SK-N-SH treated with all-trans-retinoic acid at 6 μM for 48 hours (cell line): Measurements from ENCODE around the gene ST3GAL3.

Source experiments
- ATAC-seq: fragments of 200-7000 bp; cut with Tn5 transposase; 3 replicates; pipeline ENCODE4 v1.9.1; 2020; ENCODE audit warnings: mild to moderate bottlenecking, moderate library complexity
- ARNTL ChIP-seq: fragments of 450-650 bp; formaldehyde crosslinking; IDR thresholded peaks from 2 replicates; pipeline ENCODE4 v1.5.0; 2020; ENCODE audit warnings: low read depth, mild to moderate bottlenecking, moderate library complexity, borderline replicate concordance
- CSDC2 ChIP-seq: fragments of 250-450 bp; sonication (Bioruptor Pico); IDR thresholded peaks from 2 replicates; pipeline ENCODE4 v1.5.0; 2020; ENCODE audit warnings: mild to moderate bottlenecking, moderate library complexity
- ESRRG ChIP-seq: fragments of 250-450 bp; sonication (Bioruptor Pico); IDR thresholded peaks from 2 replicates; pipeline ENCODE4 v1.6.1; 2021; ENCODE audit warnings: mild to moderate bottlenecking
- GLIS3 ChIP-seq: fragments of 250-450 bp; sonication (Bioruptor Pico); IDR thresholded peaks from 2 replicates; pipeline ENCODE4 v1.5.0; 2020; ENCODE audit warnings: mild to moderate bottlenecking, moderate library complexity
- ISL1 ChIP-seq: fragments of 250-450 bp; sonication (Bioruptor Pico); IDR thresholded peaks from 2 replicates; pipeline ENCODE4 v2.1.2; 2022; ENCODE audit warnings: mild to moderate bottlenecking, moderate library complexity
- OSR1 ChIP-seq: fragments of 250-450 bp; sonication (Bioruptor Pico); IDR thresholded peaks from 2 replicates; pipeline ENCODE4 v1.8.0; 2022; ENCODE audit warnings: moderate library complexity, mild to moderate bottlenecking, inconsistent platforms
- PPARA ChIP-seq: fragments of 250-450 bp; sonication (Bioruptor Pico); IDR thresholded peaks from 2 replicates; pipeline ENCODE4 v1.5.0; 2020; ENCODE audit warnings: mild to moderate bottlenecking, borderline replicate concordance
- RARB ChIP-seq: fragments of 250-450 bp; sonication (Bioruptor Pico); IDR thresholded peaks from 2 replicates; pipeline ENCODE4 v1.8.0; 2021; ENCODE audit warnings: mild to moderate bottlenecking, moderate library complexity
- SNAI2 ChIP-seq: fragments of 250-450 bp; sonication (Bioruptor Pico); IDR thresholded peaks from 2 replicates; pipeline ENCODE4 v1.5.0; 2020; ENCODE audit warnings: mild to moderate bottlenecking, moderate library complexity
- TCF4 ChIP-seq: fragments of 250-450 bp; sonication (Bioruptor Pico); IDR thresholded peaks from 2 replicates; pipeline ENCODE4 v1.8.0; 2021; ENCODE audit warnings: mild to moderate bottlenecking, moderate library complexity, borderline replicate concordance
- TOX ChIP-seq: fragments of 250-450 bp; sonication (Bioruptor Pico); IDR thresholded peaks from 2 replicates; pipeline ENCODE4 v1.8.0; 2021; ENCODE audit warnings: mild to moderate bottlenecking, moderate library complexity, borderline replicate concordance
- ZC3H10 ChIP-seq: fragments of 250-450 bp; sonication (Bioruptor Pico); IDR thresholded peaks from 2 replicates; pipeline ENCODE4 v1.5.1; 2021; ENCODE audit warnings: mild to moderate bottlenecking, moderate library complexity
- ZFP3 ChIP-seq: fragments of 250-450 bp; sonication (Bioruptor Pico); IDR thresholded peaks from 2 replicates; pipeline ENCODE4 v1.5.0; 2020; ENCODE audit warnings: mild to moderate bottlenecking, moderate library complexity
- ZFP30 ChIP-seq: fragments of 450-650 bp; formaldehyde crosslinking; IDR thresholded peaks from 2 replicates; pipeline ENCODE4 v1.5.0; 2022; ENCODE audit warnings: mild to moderate bottlenecking, moderate library complexity
- ZNF565 ChIP-seq: fragments of 450-650 bp; formaldehyde crosslinking; conservative IDR thresholded peaks from 2 replicates; pipeline ENCODE4 v1.5.0; 2020; ENCODE audit warnings: low read depth, mild to moderate bottlenecking, moderate library complexity
- ZNF70 ChIP-seq: fragments of 450-650 bp; formaldehyde crosslinking; IDR thresholded peaks from 2 replicates; pipeline ENCODE4 v1.5.0; 2020; ENCODE audit warnings: mild to moderate bottlenecking, moderate library complexity
- ZNF8 ChIP-seq: fragments of 450-650 bp; formaldehyde crosslinking; IDR thresholded peaks from 2 replicates; pipeline ENCODE4 v1.5.0; 2020; ENCODE audit warnings: mild to moderate bottlenecking, moderate library complexity
- TF ChIP-seq, protein P1 (sequence below): fragments of 250-450 bp; sonication (Bioruptor Pico); IDR thresholded peaks from 2 replicates; pipeline ENCODE4 v1.8.0; 2020; ENCODE audit warnings: mild to moderate bottlenecking, moderate library complexity, borderline replicate concordance
- TF ChIP-seq, protein P2 (sequence below): fragments of 250-450 bp; sonication (Bioruptor Pico); IDR thresholded peaks from 2 replicates; pipeline ENCODE4 v1.5.1; 2020; ENCODE audit warnings: low read depth, mild to moderate bottlenecking, moderate library complexity
- TF ChIP-seq, protein P3 (sequence below): fragments of 250-450 bp; sonication (Bioruptor Pico); IDR thresholded peaks from 2 replicates; pipeline ENCODE4 v1.5.0; 2020; ENCODE audit warnings: mild to moderate bottlenecking, moderate library complexity

The ST3GAL3 gene

DNA sequence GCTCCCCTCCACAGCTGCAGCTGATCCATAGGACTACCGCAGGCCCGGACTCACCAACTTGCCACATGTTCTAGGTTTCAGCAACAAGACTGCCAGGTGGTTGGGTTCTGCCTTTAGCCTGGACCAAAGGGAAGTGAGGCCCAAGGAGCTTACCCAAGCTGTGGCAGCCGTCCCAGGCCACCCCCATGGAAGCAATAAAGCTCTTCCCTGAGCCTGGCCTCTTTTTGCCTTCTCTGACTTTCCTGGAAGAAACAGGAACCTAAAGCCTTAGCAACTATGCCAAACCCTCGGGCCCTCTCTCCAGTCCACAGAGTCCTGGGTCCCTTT lies 223.6 kb downstream of the ST3GAL3 start:
- TF ChIP-seq SNAI2, result no peak
- no peak for TF ChIP-seq CSDC2 (CRISPR knock-in tag)
- no peak for ATAC-seq

DNA sequence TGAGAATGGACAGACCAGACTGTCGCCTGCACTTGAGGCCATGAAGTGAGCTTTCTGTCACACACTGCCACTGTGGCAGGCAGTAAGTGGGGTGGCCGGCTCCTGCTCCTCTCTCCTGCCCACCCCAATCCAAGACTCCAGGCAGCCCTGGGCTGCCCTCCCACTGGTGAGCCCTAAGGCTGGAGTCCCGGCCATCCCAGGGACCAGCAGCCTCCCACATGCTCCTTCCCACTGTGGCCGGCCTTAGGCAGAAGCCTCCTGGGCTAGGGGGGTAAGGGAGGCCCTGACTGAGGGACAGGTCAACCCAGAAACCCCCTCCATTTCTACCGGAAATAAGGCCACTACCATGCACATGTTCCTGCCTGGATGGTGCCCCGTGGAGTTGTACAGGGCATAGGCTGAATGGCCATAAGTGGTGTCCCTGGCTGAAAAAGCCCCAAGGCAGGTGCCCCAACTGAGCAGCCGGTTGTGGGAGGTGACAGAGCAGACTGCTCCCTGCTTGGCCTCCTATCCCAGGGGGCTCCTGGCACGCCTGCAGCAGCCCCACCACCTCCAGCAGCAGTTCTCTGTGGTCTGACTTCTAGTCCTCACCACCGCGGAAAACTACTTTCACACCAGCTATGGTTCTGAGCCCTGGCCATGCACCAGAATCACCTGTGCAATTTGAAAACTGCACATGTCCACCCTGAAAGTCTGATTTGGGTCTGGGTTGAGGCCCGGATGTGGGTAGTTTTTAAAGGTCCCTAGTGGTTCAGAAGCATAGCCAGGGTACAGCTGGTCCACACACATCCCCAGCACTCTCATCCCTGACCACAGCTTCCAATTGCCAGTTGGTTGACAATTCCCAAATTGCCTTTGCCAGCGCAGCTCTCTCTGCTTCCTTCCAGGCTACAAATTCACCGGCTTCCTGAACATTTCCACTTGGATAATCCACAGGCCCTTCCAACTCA lies 224.7 kb downstream of the ST3GAL3 start:
- TF ChIP-seq ESRRG (CRISPR knock-in tag) (no peak), ARNTL (no peak), SNAI2 (no peak), ISL1 (no peak)
- no peak for ATAC-seq

DNA sequence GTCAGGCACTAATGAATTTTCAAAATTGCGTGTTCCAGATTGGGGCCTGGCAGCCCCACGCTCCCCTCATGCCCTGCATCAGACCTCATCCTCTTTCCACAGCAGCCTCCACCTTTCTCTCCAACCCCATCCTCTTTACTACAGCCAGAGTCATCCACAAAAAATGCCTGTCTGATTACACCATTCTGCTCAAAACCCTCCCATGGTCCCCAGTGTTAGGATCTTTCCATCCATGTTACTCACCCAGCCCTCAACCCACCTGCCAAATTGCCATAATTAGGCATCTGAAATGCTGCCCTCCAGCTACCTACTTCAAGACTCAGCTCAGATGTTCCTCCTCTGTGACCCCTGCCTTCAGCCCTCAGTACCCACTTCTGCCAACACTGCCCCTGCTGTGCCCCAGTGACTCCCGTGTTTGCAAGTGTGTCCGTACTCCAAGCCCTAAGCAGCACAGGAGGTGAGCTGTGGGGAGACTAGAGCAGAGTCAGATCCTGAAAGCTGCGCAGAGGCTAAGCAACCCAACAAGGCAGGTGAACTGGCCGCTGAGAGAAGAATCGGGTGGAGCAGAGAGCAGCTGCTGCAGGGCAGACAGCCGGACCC lies 225.6 kb downstream of the ST3GAL3 start:
- peak; percentile 5; the same call in 1 of the 3 replicates for ATAC-seq
- no peak for TF ChIP-seq RARB (CRISPR knock-in tag)

DNA sequence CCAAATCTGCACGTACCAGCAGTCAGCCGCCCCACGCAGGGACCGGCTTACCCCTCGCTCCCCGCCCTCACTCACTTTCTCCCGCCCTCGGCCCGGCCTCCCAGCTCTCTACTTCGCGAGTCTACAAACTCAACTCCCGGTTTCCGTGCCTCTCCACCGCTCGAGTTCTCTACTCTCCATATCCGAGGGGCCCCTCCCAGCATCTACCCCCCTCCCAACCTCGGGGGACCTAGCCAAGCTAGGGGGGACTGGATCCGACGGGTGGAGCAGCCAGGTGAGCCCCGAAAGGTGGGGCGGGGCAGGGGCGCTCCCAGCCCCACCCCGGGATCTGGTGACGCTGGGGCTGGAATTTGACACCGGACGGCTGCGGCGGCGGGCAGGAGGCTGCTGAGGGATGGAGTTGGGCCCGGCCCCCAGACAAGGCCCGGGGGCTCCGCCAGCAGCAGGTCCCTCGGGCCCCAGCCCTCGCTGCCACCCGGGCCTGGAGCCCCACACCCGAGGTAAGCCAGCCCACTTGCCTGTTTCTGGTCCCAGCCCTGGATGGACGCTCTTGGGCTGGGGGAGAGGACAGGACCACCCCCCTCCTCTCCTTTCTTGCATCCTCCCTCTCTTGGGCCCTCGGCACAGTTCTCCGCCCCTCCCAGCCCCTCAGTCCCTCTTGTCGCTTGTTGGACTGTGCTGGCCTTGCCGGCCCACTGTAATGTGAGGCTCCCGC lies 226.2 kb downstream of the ST3GAL3 start, which contains the start of gene ARTN:
TSS of gene ARTN (plus strand) at position 416 of the 715 bp plus-strand sequence. CDS start 1,856 bp downstream, outside the sequence.
- ATAC-seq, result no peak
- TF ChIP-seq, protein P1, sequence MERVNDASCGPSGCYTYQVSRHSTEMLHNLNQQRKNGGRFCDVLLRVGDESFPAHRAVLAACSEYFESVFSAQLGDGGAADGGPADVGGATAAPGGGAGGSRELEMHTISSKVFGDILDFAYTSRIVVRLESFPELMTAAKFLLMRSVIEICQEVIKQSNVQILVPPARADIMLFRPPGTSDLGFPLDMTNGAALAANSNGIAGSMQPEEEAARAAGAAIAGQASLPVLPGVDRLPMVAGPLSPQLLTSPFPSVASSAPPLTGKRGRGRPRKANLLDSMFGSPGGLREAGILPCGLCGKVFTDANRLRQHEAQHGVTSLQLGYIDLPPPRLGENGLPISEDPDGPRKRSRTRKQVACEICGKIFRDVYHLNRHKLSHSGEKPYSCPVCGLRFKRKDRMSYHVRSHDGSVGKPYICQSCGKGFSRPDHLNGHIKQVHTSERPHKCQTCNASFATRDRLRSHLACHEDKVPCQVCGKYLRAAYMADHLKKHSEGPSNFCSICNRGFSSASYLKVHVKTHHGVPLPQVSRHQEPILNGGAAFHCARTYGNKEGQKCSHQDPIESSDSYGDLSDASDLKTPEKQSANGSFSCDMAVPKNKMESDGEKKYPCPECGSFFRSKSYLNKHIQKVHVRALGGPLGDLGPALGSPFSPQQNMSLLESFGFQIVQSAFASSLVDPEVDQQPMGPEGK, result no peak
- TF ChIP-seq, protein P2, sequence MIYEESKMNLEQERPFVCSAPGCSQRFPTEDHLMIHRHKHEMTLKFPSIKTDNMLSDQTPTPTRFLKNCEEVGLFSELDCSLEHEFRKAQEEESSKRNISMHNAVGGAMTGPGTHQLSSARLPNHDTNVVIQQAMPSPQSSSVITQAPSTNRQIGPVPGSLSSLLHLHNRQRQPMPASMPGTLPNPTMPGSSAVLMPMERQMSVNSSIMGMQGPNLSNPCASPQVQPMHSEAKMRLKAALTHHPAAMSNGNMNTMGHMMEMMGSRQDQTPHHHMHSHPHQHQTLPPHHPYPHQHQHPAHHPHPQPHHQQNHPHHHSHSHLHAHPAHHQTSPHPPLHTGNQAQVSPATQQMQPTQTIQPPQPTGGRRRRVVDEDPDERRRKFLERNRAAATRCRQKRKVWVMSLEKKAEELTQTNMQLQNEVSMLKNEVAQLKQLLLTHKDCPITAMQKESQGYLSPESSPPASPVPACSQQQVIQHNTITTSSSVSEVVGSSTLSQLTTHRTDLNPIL, result no peak
- TF ChIP-seq ISL1 (no peak), ZFP30 (CRISPR knock-in tag) (no peak), ZNF70 (CRISPR knock-in tag) (no peak), ARNTL (no peak), OSR1 (CRISPR knock-in tag) (no peak), TOX (no peak), TCF4 (no peak)
- TF ChIP-seq, protein P3, sequence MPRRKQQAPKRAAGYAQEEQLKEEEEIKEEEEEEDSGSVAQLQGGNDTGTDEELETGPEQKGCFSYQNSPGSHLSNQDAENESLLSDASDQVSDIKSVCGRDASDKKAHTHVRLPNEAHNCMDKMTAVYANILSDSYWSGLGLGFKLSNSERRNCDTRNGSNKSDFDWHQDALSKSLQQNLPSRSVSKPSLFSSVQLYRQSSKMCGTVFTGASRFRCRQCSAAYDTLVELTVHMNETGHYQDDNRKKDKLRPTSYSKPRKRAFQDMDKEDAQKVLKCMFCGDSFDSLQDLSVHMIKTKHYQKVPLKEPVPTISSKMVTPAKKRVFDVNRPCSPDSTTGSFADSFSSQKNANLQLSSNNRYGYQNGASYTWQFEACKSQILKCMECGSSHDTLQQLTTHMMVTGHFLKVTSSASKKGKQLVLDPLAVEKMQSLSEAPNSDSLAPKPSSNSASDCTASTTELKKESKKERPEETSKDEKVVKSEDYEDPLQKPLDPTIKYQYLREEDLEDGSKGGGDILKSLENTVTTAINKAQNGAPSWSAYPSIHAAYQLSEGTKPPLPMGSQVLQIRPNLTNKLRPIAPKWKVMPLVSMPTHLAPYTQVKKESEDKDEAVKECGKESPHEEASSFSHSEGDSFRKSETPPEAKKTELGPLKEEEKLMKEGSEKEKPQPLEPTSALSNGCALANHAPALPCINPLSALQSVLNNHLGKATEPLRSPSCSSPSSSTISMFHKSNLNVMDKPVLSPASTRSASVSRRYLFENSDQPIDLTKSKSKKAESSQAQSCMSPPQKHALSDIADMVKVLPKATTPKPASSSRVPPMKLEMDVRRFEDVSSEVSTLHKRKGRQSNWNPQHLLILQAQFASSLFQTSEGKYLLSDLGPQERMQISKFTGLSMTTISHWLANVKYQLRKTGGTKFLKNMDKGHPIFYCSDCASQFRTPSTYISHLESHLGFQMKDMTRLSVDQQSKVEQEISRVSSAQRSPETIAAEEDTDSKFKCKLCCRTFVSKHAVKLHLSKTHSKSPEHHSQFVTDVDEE (CRISPR knock-in tag), result no peak
- TF ChIP-seq, all 23 proteins: peak for 0

DNA sequence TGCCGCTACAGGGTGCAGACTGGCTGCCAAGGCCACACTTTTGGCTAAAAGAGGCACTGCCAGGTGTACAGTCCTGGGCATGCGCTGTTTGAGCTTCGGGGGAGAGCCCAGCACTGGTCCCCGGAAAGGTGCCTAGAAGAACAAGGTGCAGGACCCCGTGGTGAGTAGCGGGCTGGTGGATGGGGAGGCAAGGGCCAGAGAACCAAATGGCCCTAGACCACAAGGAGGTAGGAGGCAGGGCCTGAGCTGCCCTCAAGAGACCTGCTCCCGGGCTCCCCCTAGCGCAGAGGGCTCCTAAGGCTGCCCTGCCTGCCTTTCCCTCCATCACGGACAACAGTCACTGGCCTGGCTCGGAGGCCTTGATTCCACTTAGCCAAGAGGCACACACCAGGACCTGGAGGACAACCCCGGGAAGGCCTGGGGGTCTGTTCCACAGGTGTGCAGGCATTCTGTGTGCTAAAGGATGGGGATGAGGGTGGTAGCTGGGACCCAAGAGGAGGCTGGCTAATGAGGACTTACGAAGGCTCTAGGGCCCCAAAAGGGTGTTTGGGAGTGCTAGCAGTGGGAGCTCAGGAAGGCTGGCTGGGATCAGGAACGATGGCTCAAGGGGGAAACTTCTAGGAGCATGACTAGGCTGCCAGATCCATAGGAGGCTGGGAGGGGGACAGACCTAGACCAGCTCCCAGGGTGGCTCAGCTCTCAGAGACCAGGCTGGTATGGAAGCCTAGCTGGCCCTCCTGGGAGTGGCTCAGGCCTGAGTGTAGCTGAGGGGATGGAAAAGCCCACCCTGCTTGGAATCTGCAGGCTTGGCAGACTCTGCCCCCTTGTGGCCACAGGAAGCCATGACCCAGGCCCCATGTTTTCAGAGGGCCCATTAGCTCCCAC lies 227.0 kb downstream of the ST3GAL3 start:
- ATAC-seq, result peak; percentile 78
- TF ChIP-seq OSR1 (CRISPR knock-in tag), result no peak
- no peak for TF ChIP-seq ZFP3
- no peak for TF ChIP-seq ZNF565 (CRISPR knock-in tag)
- TF ChIP-seq ZC3H10 (CRISPR knock-in tag), result no peak
- no peak for TF ChIP-seq ZNF8 (CRISPR knock-in tag)
- no peak for TF ChIP-seq ARNTL
- TF ChIP-seq ESRRG (CRISPR knock-in tag), result no peak
- no peak for TF ChIP-seq GLIS3 (CRISPR knock-in tag)
- no peak for TF ChIP-seq PPARA (CRISPR knock-in tag)
